Adrenal gland (tissue), 5 donors: ENCODE results near the gene SEPTIN2.

Source experiments
- CTCF ChIP-seq, 6 experiments: fragments of 450-650 bp in 4 of 6; fragments of 200-600 bp in 2 of 6; sonication (generic) in 1 of 6; IDR thresholded peaks; 1 replicate in 5 of 6; 2 replicates in 1 of 6; pipeline versions ENCODE4 v1.5.1 to v1.8.0; 2016 to 2021; ENCODE audit warnings: antibody characterized with exemption in 6 of 6, mild to moderate bottlenecking in 2 of 6, moderate library complexity in 1 of 6
- POLR2A ChIP-seq, 2 donors: fragments of 450-650 bp; IDR thresholded peaks; one replicate each; pipeline ENCODE4 v1.6.1; 2017; ENCODE audit warnings: antibody characterized with exemption in 2 of 2, mild to moderate bottlenecking in 2 of 2, moderate library complexity in 1 of 2
- donor health status: DM: no; HTN: no; CAD: no.

- TF ChIP-seq CTCF (IDR thresholded peaks at IDR 0.05) (no peak), POLR2A (IDR thresholded peaks at IDR 0.05) (no peak)
These were observed 66.1 kb downstream of the SEPTIN2 start for GRCh38 chr2:241381872-241382271.
